ENCODE results near the gene ERH. TPM values are rescaled to one million over a fixed set of nuclear protein-coding genes. Genes with fewer than 3 reads are reported as not detected.

The ERH gene
- total RNA-seq, 4 donors from 2014 or later: 46.7 to 49.2 (median 48.1) TPM

- in situ Hi-C loops (cut with MboI; ENCODE audit: low sequenced_read_pairs in 4 of 4): no loop called here
- H3K36me3 ChIP-seq: no peaks in the 10 kb centered on the region
- ATAC-seq (no peak), DNase-seq (no peak)
- H3K4me1 ChIP-seq: no peaks in the 10 kb centered on the region
- no peak overlapping the region for H3K27ac ChIP-seq
- TF ChIP-seq CTCF (IDR thresholded peaks at IDR 0.05 in 4 of 5, conservative IDR thresholded peaks at IDR 0.05 in 1 of 5) (no peak), POLR2A (IDR thresholded peaks at IDR 0.05) (no peak)
- no peak overlapping the region for H3K4me3 ChIP-seq
- H3K27me3 ChIP-seq: no peaks in the 10 kb centered on the region
- H3K9me3 ChIP-seq: no peaks in the 10 kb centered on the region
- intact Hi-C loops (cut with DNase I; ENCODE audit: low total_unique reads): loop anchor here (10.0 kb wide), 1 partner anchor 101 kb away; no protein-coding TSS in a partner anchor
Measured at GRCh38 chr14:69345402-69345801, 52.7 kb downstream of the ERH start.

GRCh38 chr14:69344171-69344570 lies 53.9 kb downstream of the ERH start:
- Histone ChIP-seq H3K9me3 (no peaks in the 10 kb centered on the region), H3K36me3 (no peaks in the 10 kb centered on the region), H3K4me3 (no peak overlapping the region), H3K4me1 (no peaks in the 10 kb centered on the region), H3K27me3 (no peaks in the 10 kb centered on the region), H3K27ac (no peak overlapping the region)
- ATAC-seq: no peak
- TF ChIP-seq POLR2A (IDR thresholded peaks at IDR 0.05): no peak
- TF ChIP-seq CTCF (IDR thresholded peaks at IDR 0.05 in 4 of 5, conservative IDR thresholded peaks at IDR 0.05 in 1 of 5): no peak
- intact Hi-C loops (cut with DNase I; ENCODE audit: low total_unique reads) (loop anchor here (10.0 kb wide), 1 partner anchor 99 kb away; no protein-coding TSS in a partner anchor), in situ Hi-C loops (cut with MboI; ENCODE audit: low sequenced_read_pairs in 4 of 4) (no loop called here)
- no peak for DNase-seq

GRCh38 chr14:69342928-69343525 lies 55.1 kb downstream of the ERH start:
- intact Hi-C loops (cut with DNase I; ENCODE audit: low total_unique reads) (loop anchor here (10.0 kb wide), 1 partner anchor 98 kb away; no protein-coding TSS in a partner anchor), in situ Hi-C loops (cut with MboI; ENCODE audit: low sequenced_read_pairs in 4 of 4) (no loop called here)
- Histone ChIP-seq H3K36me3 (no peaks in the 10 kb centered on the region), H3K27me3 (no peaks in the 10 kb centered on the region), H3K4me3 (no peak overlapping the region), H3K27ac (no peak overlapping the region), H3K9me3 (no peaks in the 10 kb centered on the region), H3K4me1 (no peaks in the 10 kb centered on the region)
- TF ChIP-seq CTCF (IDR thresholded peaks at IDR 0.05 in 4 of 5, conservative IDR thresholded peaks at IDR 0.05 in 1 of 5) (no peak), POLR2A (IDR thresholded peaks at IDR 0.05) (no peak)
- no peak for ATAC-seq
- no peak for DNase-seq

- in situ Hi-C loops (cut with MboI; ENCODE audit: low sequenced_read_pairs in 4 of 4): no loop called here
- H3K4me1 ChIP-seq: no peaks in the 10 kb centered on the region
- H3K4me3 ChIP-seq: no peak overlapping the region
- no peak for TF ChIP-seq POLR2A (IDR thresholded peaks at IDR 0.05)
- TF ChIP-seq CTCF (IDR thresholded peaks at IDR 0.05 in 4 of 5, conservative IDR thresholded peaks at IDR 0.05 in 1 of 5): no peak
- H3K27ac ChIP-seq: no peak overlapping the region
- H3K9me3 ChIP-seq: no peaks in the 10 kb centered on the region
- ATAC-seq (no peak), DNase-seq (no peak)
- H3K36me3 ChIP-seq: no peaks in the 10 kb centered on the region
- intact Hi-C loops (cut with DNase I; ENCODE audit: low total_unique reads): no loop called here
- no peaks in the 10 kb centered on the region for H3K27me3 ChIP-seq
Measured at GRCh38 chr14:69339426-69339825, 58.7 kb downstream of the ERH start.

- Histone ChIP-seq H3K4me3 (no peak overlapping the region), H3K9me3 (no peaks in the 10 kb centered on the region), H3K27me3 (no peaks in the 10 kb centered on the region), H3K27ac (no peak overlapping the region), H3K36me3 (no peaks in the 10 kb centered on the region), H3K4me1 (no peaks in the 10 kb centered on the region)
- in situ Hi-C loops (cut with MboI; ENCODE audit: low sequenced_read_pairs in 4 of 4): no loop called here
- intact Hi-C loops (cut with DNase I; ENCODE audit: low total_unique reads): no loop called here
- no peak for TF ChIP-seq CTCF (IDR thresholded peaks at IDR 0.05 in 4 of 5, conservative IDR thresholded peaks at IDR 0.05 in 1 of 5)
- TF ChIP-seq POLR2A (IDR thresholded peaks at IDR 0.05): no peak
- DNase-seq (no peak), ATAC-seq (no peak)
Measured at GRCh38 chr14:69337984-69338383, 60.1 kb downstream of the ERH start.

All from gastrocnemius medialis (tissue), 4 donors.